ENCODE data around the gene OSBPL6. TPM values are rescaled to one million over a fixed set of nuclear protein-coding genes. Genes with fewer than 3 reads are reported as not detected.

Gene OSBPL6
- total and polyA plus RNA-seq, 2 of the 13 experiments (the other 11 are each of a cell fraction or from before 2014, with no cell fraction given) = 0.03 to 0.11 TPM

- TF ChIP-seq ZSCAN31 (CRISPR knock-in tag; IDR thresholded peaks at IDR 0.05; ENCODE audit: low read depth) (peak; percentile 69), NFKBIZ (CRISPR knock-in tag; IDR thresholded peaks at IDR 0.05) (no peak), PHF8 (CRISPR knock-in tag; IDR thresholded peaks at IDR 0.05) (0 out of 2 replicates have a peak, but pooled peaks have one; percentile 6), ZNF451 (CRISPR knock-in tag; IDR thresholded peaks at IDR 0.05) (peak; percentile 31; the same call in 1 of the 2 replicates), MLXIP (CRISPR knock-in tag; IDR thresholded peaks at IDR 0.05; ENCODE audit: borderline replicate concordance) (no peak), HDAC1 (CRISPR knock-in tag; IDR thresholded peaks at IDR 0.05) (peak; percentile 32; the same call in 1 of the 2 replicates), HOXA9 (CRISPR knock-in tag; IDR thresholded peaks at IDR 0.05; ENCODE audit: borderline replicate concordance) (0 out of 2 replicates have a peak, but pooled peaks have one; percentile 37), RBAK (CRISPR knock-in tag; IDR thresholded peaks at IDR 0.05) (no peak), WIZ (CRISPR knock-in tag; IDR thresholded peaks at IDR 0.05) (no peak), ZNF639 (CRISPR knock-in tag; conservative IDR thresholded peaks at IDR 0.05) (0 out of 2 replicates have a peak, but pooled peaks have one; percentile 29), MED1 (CRISPR knock-in tag; IDR thresholded peaks at IDR 0.05) (no peak), PRDM15 (CRISPR knock-in tag; IDR thresholded peaks at IDR 0.05) (no peak), ZNF674 (CRISPR knock-in tag; IDR thresholded peaks at IDR 0.05; ENCODE audit: low read depth) (0 out of 2 replicates have a peak, but pooled peaks have one; percentile 75), CBFB (CRISPR knock-in tag; IDR thresholded peaks at IDR 0.05) (0 out of 2 replicates have a peak, but pooled peaks have one; percentile 31), HNRNPLL (IDR thresholded peaks at IDR 0.05; ENCODE audit: low read depth, low read length, poor library complexity, severe bottlenecking) (peak; percentile 82), ZC3H13 (CRISPR knock-in tag; IDR thresholded peaks at IDR 0.05) (0 out of 2 replicates have a peak, but pooled peaks have one; percentile 40), ARID3A (IDR thresholded peaks at IDR 0.05; ENCODE audit: low read depth, low read length) (0 out of 2 replicates have a peak, but pooled peaks have one; percentile 5), ZNF367 (CRISPR knock-in tag; IDR thresholded peaks at IDR 0.05; ENCODE audit: borderline replicate concordance) (no peak), MEIS1 (CRISPR knock-in tag; IDR thresholded peaks at IDR 0.05; ENCODE audit: borderline replicate concordance) (no peak)
Observed at GRCh38 chr2:178193823-178194599, at the start of gene OSBPL6 (continued).
